SK-N-SH (cell line): ENCODE results near the gene SLC66A1. TPM values are rescaled to one million over a fixed set of nuclear protein-coding genes. Genes with fewer than 3 reads are reported as not detected.

Experiments used
- CTCF ChIA-PET: fragments of 300-600, 350-600 bp; formaldehyde crosslinking; extraction: SDS; loops from one replicate; lab custom pipeline; 2021; lab: Yijun Ruan, JAX
- POLR2A ChIA-PET: fragments of 350-600 bp; sonication (Branson Sonifier 250); formaldehyde crosslinking; extraction: SDS; loops from one replicate; lab custom pipeline; 2020; ENCODE audit warnings: antibody characterized with exemption, inconsistent platforms; lab: Yijun Ruan, JAX
- DNase-seq: peaks from one replicate; pipeline ENCODE4 v3.0.0; 2012
- H2AFZ ChIP-seq: fragments of 200-600 bp; sonication (generic); 2 replicates; pipeline ENCODE4 v1.8.1; 2016; ENCODE audit warnings: antibody characterized with exemption, mild to moderate bottlenecking, low read depth
- H3F3A ChIP-seq: fragments of 200-600 bp; sonication (generic); replicated peaks from 2 replicates; pipeline ENCODE3; 2016; ENCODE audit warnings: antibody characterized with exemption, mild to moderate bottlenecking; ENCODE audit not compliant: insufficient read depth
- H3K27ac ChIP-seq, 2 experiments: fragments of 200-500 bp in 1 of 2; fragments of 200-600 bp in 1 of 2; sonication (Bioruptor generic) in 1 of 2; sonication (generic), shearing (Covaris generic) in 1 of 2; 2 replicates each; pipeline versions ENCODE4 v1.5.1 to v1.6.1; 2014 to 2016; ENCODE audit warnings: low read depth in 2 of 2, inconsistent platforms in 1 of 2, low read length in 1 of 2, mild to moderate bottlenecking in 1 of 2, mixed read lengths in 1 of 2
- H3K27me3 ChIP-seq: fragments of 200-600 bp; sonication (generic), shearing (Covaris generic); 2 replicates; pipeline ENCODE4 v1.6.1; 2016; ENCODE audit warnings: mixed run types; ENCODE audit not compliant: insufficient read depth
- H3K36me3 ChIP-seq, 2 experiments: fragments of 200-500 bp in 1 of 2; fragments of 200-600 bp in 1 of 2; sonication (Bioruptor generic) in 1 of 2; sonication (generic) in 1 of 2; replicated peaks in 1 of 2; 2 replicates each; pipeline versions ENCODE3 to v1.5.1; 2014 to 2016; ENCODE audit warnings: low read length in 1 of 2, mild to moderate bottlenecking in 1 of 2; ENCODE audit not compliant: insufficient read depth in 2 of 2, control insufficient read depth in 1 of 2
- H3K4me1 ChIP-seq, 2 experiments: fragments of 200-500 bp in 1 of 2; fragments of 200-600 bp in 1 of 2; sonication (Bioruptor generic) in 1 of 2; sonication (generic), shearing (Covaris generic) in 1 of 2; 2 replicates each; pipeline versions ENCODE4 v1.5.1 to v1.6.1; 2014 to 2016; ENCODE audit warnings: low read depth in 1 of 2, low read length in 1 of 2, mixed run types in 1 of 2; ENCODE audit not compliant: insufficient read depth in 2 of 2, control insufficient read depth in 1 of 2
- H3K4me2 ChIP-seq: fragments of 200-600 bp; sonication (generic), shearing (Covaris generic); 2 replicates; pipeline ENCODE4 v1.6.1; 2017; ENCODE audit warnings: mixed run types
- H3K4me3 ChIP-seq, 2 experiments: fragments of 200-500 bp in 1 of 2; fragments of 200-600 bp in 1 of 2; sonication (Bioruptor generic) in 1 of 2; sonication (generic), shearing (Covaris generic) in 1 of 2; 2 replicates each; pipeline versions ENCODE4 v1.5.1 to v1.8.1; 2014 to 2016; ENCODE audit warnings: low read depth in 2 of 2, inconsistent platforms in 1 of 2, low read length in 1 of 2, mild to moderate bottlenecking in 1 of 2, mixed read lengths in 1 of 2, moderate library complexity in 1 of 2
- H3K79me2 ChIP-seq: fragments of 200-600 bp; sonication (generic); 2 replicates; pipeline ENCODE4 v1.8.1; 2017; ENCODE audit warnings: mild to moderate bottlenecking; ENCODE audit not compliant: insufficient read depth
- H3K9ac ChIP-seq: fragments of 200-600 bp; sonication (generic); 2 replicates; pipeline ENCODE4 v1.6.1; 2017; ENCODE audit warnings: mixed run types
- H3K9me2 ChIP-seq: fragments of 200-600 bp; sonication (generic); 2 replicates; pipeline ENCODE4 v1.6.1; 2017; ENCODE audit warnings: mixed run types
- H3K9me3 ChIP-seq: fragments of 200-600 bp; sonication (generic); 2 replicates; pipeline ENCODE4 v1.6.1; 2017; ENCODE audit warnings: mixed run types, mild to moderate bottlenecking, moderate library complexity
- H4K20me1 ChIP-seq: fragments of 200-600 bp; sonication (generic); 2 replicates; pipeline ENCODE4 v1.6.1; 2017; ENCODE audit warnings: mild to moderate bottlenecking, mixed run types; ENCODE audit not compliant: insufficient read depth
- CHD2 ChIP-seq: fragments of 150-350 bp; IDR thresholded peaks from 2 replicates; pipeline ENCODE4 v1.6.1; 2018; ENCODE audit warnings: low read length; ENCODE audit not compliant: partially characterized antibody
- EP300 ChIP-seq, 2 experiments: IDR thresholded peaks; 2 replicates each; pipeline versions ENCODE4 v1.4.0 to v1.6.1; 2012; ENCODE audit warnings: borderline replicate concordance in 1 of 2, low read depth in 1 of 2, low read length in 1 of 2
- FOXJ3 ChIP-seq: sonication (generic); formaldehyde crosslinking; IDR thresholded peaks from 2 replicates; pipeline ENCODE4 v1.5.1; 2020; ENCODE audit warnings: mild to moderate bottlenecking, missing genetic modification reagents
- GABPA ChIP-seq: IDR thresholded peaks from 2 replicates; pipeline ENCODE4 v1.4.0; 2012; ENCODE audit warnings: low read depth, mild to moderate bottlenecking
- GATA2 ChIP-seq: sonication (generic); formaldehyde crosslinking; IDR thresholded peaks from 2 replicates; pipeline ENCODE4 v1.5.0; 2020; ENCODE audit warnings: mild to moderate bottlenecking, missing genetic modification reagents
- IRF3 ChIP-seq: fragments of 150-350 bp; IDR thresholded peaks from 2 replicates; pipeline ENCODE4 v1.6.1; 2016; ENCODE audit warnings: mild to moderate bottlenecking, low read depth, low read length
- MAX ChIP-seq: IDR thresholded peaks from 2 replicates; pipeline ENCODE4 v1.4.0; 2012; ENCODE audit warnings: low read depth
- MEF2A ChIP-seq: IDR thresholded peaks from 2 replicates; pipeline ENCODE4 v1.4.0; 2012; ENCODE audit warnings: low read depth, borderline replicate concordance
- NRF1 ChIP-seq: IDR thresholded peaks from 2 replicates; pipeline ENCODE4 v1.6.1; 2012; ENCODE audit warnings: low read depth, mild to moderate bottlenecking, low read length
- RCOR1 ChIP-seq: fragments of 150-350 bp; IDR thresholded peaks from 2 replicates; pipeline ENCODE4 v1.6.1; 2017; ENCODE audit warnings: antibody characterized with exemption, low read length
- REST ChIP-seq: IDR thresholded peaks from 2 replicates; pipeline ENCODE4 v1.6.1; 2012; ENCODE audit warnings: mild to moderate bottlenecking, low read depth, low read length, moderate library complexity
- RFX5 ChIP-seq: IDR thresholded peaks from 2 replicates; pipeline ENCODE4 v1.6.1; 2012; ENCODE audit warnings: mild to moderate bottlenecking, improper control_type of control experiment, low read length
- RXRA ChIP-seq: IDR thresholded peaks from 2 replicates; pipeline ENCODE4 v1.4.0; 2012; ENCODE audit warnings: low read depth, mild to moderate bottlenecking, borderline replicate concordance
- SIN3A ChIP-seq: IDR thresholded peaks from 2 replicates; pipeline ENCODE4 v1.6.1; 2012; ENCODE audit warnings: low read depth, mild to moderate bottlenecking, low read length, moderate library complexity, borderline replicate concordance
- SMC3 ChIP-seq: IDR thresholded peaks from 2 replicates; pipeline ENCODE4 v1.6.1; 2012; ENCODE audit warnings: low read depth, low read length, improper control_type of control experiment
- TCF12 ChIP-seq: IDR thresholded peaks from 2 replicates; pipeline ENCODE4 v1.4.0; 2012
- TEAD4 ChIP-seq: IDR thresholded peaks from 2 replicates; pipeline ENCODE4 v1.4.0; 2012; ENCODE audit warnings: mild to moderate bottlenecking, borderline replicate concordance; ENCODE audit not compliant: insufficient read depth
- YY1 ChIP-seq: IDR thresholded peaks from 2 replicates; pipeline ENCODE4 v1.4.0; 2012; ENCODE audit warnings: low read depth, mild to moderate bottlenecking
- WGBS: methylation state at CpG from one replicate; pipeline ENCODE4 v1.1.6; 2017; ENCODE audit warnings: low lambda C conversion rate; 5-methylcytosine and 5-hydroxymethylcytosine counted together
- polyA plus RNA-seq, 3 experiments: library from polyadenylated mRNA; depleted of rRNA; stranded (reverse); fragments of >200 nt; gene quantifications; 2 replicates each; pipeline ENCODE4 v1.2.3, GENCODE V29; 2012

The SLC66A1 gene
- polyA plus RNA-seq, 1 of the 3 experiments (the other 2 are of a cell fraction): 16.9 TPM

- no peak for DNase-seq
- no peaks in the 10 kb centered on the region for H3K9me3 ChIP-seq
- H3K4me3 ChIP-seq: no peak overlapping the region
- ChIA-PET CTCF (interaction anchor here (2.0 kb wide), 1 partner anchor 296 kb away, joined by 4 read pairs; no protein-coding TSS in a partner anchor), POLR2A (no interaction called here)
- WGBS: 97% methylated on average over 9 of the region's 13 CpGs
- no peaks in the 10 kb centered on the region for H3K9me2 ChIP-seq
- H3K4me2 ChIP-seq: no peak overlapping the region
- no peaks in the 10 kb centered on the region for H3K27me3 ChIP-seq
- peaks cover 34% of the 10 kb centered on the region; the same call in 1 of the 2 replicates for H3K79me2 ChIP-seq
- TF ChIP-seq RCOR1: no peak
- no peak for TF ChIP-seq SMC3
- no peak for TF ChIP-seq RXRA
- no peak for TF ChIP-seq FOXJ3 (CRISPR knock-in tag)
- no peak for TF ChIP-seq GATA2 (CRISPR knock-in tag)
- TF ChIP-seq YY1: no peak
- no peak for TF ChIP-seq TEAD4
- no peak for TF ChIP-seq SIN3A
- TF ChIP-seq REST: no peak
- peaks cover 25 to 43% of the 10 kb centered on the region in 2 experiments for H3K36me3 ChIP-seq
- H3F3A ChIP-seq: no peaks in the 10 kb centered on the region
- H2AFZ ChIP-seq: no peak overlapping the region
- peaks cover 47% of the 10 kb centered on the region for H4K20me1 ChIP-seq
- no peak overlapping the region; a peak in 1 of 4 replicates for H3K27ac ChIP-seq
- peaks cover 0 to 50% of the 10 kb centered on the region in 2 experiments; a peak in 1 of 4 replicates for H3K4me1 ChIP-seq
- no peak overlapping the region for H3K9ac ChIP-seq
Measured at GRCh38 chr1:19357299-19357986, 45.3 kb downstream of the SLC66A1 start.

GRCh38 chr1:19358710-19359109, 46.6 kb downstream of the SLC66A1 start:
- no peak for DNase-seq
- Histone ChIP-seq H3K79me2 (peaks cover 46% of the 10 kb centered on the region; the same call in 1 of the 2 replicates), H3K4me3 (no peak overlapping the region), H3K9me3 (no peaks in the 10 kb centered on the region), H3K36me3 (peaks cover 24 to 34% of the 10 kb centered on the region in 2 experiments), H3K9ac (no peak overlapping the region), H4K20me1 (peaks cover 57% of the 10 kb centered on the region), H3K4me1 (peaks cover 0 to 44% of the 10 kb centered on the region in 2 experiments; a peak in 1 of 4 replicates), H3K4me2 (no peak overlapping the region), H3K27ac (no peak overlapping the region; a peak in 1 of 4 replicates), H3K9me2 (no peaks in the 10 kb centered on the region), H3F3A (no peaks in the 10 kb centered on the region), H2AFZ (no peak overlapping the region), H3K27me3 (no peaks in the 10 kb centered on the region)
- CTCF ChIA-PET: interaction anchor here (0.7 to 1.2 kb wide), 2 partner anchors 17 to 295 kb away, joined by 3 read pairs; no protein-coding TSS in a partner anchor
- POLR2A ChIA-PET: interaction anchor here (0.7 kb wide), 1 partner anchor 282 kb away, joined by 3 read pairs; no protein-coding TSS in a partner anchor
- 96% methylated on average over 7 of the region's 8 CpGs for WGBS
- TF ChIP-seq RFX5 (no peak), MAX (no peak), REST (no peak), SMC3 (no peak), GABPA (no peak), NRF1 (no peak), EP300 (IDR thresholded peaks at IDR 0.05; ENCODE audit: borderline replicate concordance in 1 of 2, low read depth in 1 of 2, low read length in 1 of 2) (no peak), CHD2 (no peak), MEF2A (no peak), IRF3 (no peak), TCF12 (no peak)
